GM19455 (cell line): ENCODE measurements around the gene BAZ1B.
"Not testable (repeated sequence)": the region's sequence is repeated elsewhere in the genome, so short reads cannot be mapped to it uniquely, and the experiment has no call there.

Experiments
- ATAC-seq: cut with Tn5 transposase; IDR thresholded peaks from one replicate; pipeline ENCODE4 v1.9.1; 2021; ENCODE audit not compliant: unreplicated experiment

BAZ1B gene

GRCh38 chr7:73448609-73449008 is 73.5 kb downstream of the BAZ1B start:
- ATAC-seq: no peak

GRCh38 chr7:73447121-73447733 is 74.9 kb downstream of the BAZ1B start:
- no peak for ATAC-seq

GRCh38 chr7:73446682-73447081 is 75.4 kb downstream of the BAZ1B start:
- no peak for ATAC-seq

- ATAC-seq: no peak
These were observed 78.4 kb downstream of the BAZ1B start for GRCh38 chr7:73443548-73444255.

GRCh38 chr7:73442903-73443500 is 79.1 kb downstream of the BAZ1B start:
- ATAC-seq: no peak

- no peak for ATAC-seq
These were observed 79.7 kb downstream of the BAZ1B start for GRCh38 chr7:73442222-73442902.

- no peak for ATAC-seq
These were observed 82.7 kb downstream of the BAZ1B start for GRCh38 chr7:73439410-73439704.

GRCh38 chr7:73438547-73439409 is 83.3 kb downstream of the BAZ1B start:
- ATAC-seq: no peak

- ATAC-seq: no peak
These were observed 84.3 kb downstream of the BAZ1B start for GRCh38 chr7:73437621-73438416.

- no peak for ATAC-seq
These were observed 85.0 kb downstream of the BAZ1B start for GRCh38 chr7:73437091-73437490.

- ATAC-seq: no peak
These were observed 85.8 kb downstream of the BAZ1B start for GRCh38 chr7:73436031-73436929.

- ATAC-seq: no peak
These were observed 86.6 kb downstream of the BAZ1B start for GRCh38 chr7:73435471-73436009.

- no peak for ATAC-seq
These were observed 87.4 kb downstream of the BAZ1B start for GRCh38 chr7:73434701-73435069.

GRCh38 chr7:73433924-73434700 is 88.0 kb downstream of the BAZ1B start:
- no peak for ATAC-seq

GRCh38 chr7:73432676-73433075 is 89.4 kb downstream of the BAZ1B start:
- ATAC-seq: no peak

- ATAC-seq: no peak
These were observed 90.9 kb downstream of the BAZ1B start for GRCh38 chr7:73431041-73431835.

GRCh38 chr7:73430540-73430939 is 91.6 kb downstream of the BAZ1B start:
- ATAC-seq: not testable (repeated sequence)
